ENCODE measurements around the gene OSBPL3.
"Not testable (repeated sequence)": the region's sequence is repeated elsewhere in the genome, so short reads cannot be mapped to it uniquely, and the experiment has no call there.

OSBPL3 gene

GRCh38 chr7:24979863-24980533 is at the start of gene OSBPL3:
OSBPL3 (minus strand) TSS chr7:24980178; CDS start chr7:24892472, 87,706 bp downstream.
- Histone ChIP-seq H3K27ac (peak within 1 kb of the TSS; percentile 87), H3K4me1 (peaks cover 36% of the 10 kb centered on the region)
- no peak for TF ChIP-seq Cebpa-rat (IDR thresholded peaks at IDR 0.05)

GRCh38 chr7:25029075-25029474 is 49.1 kb upstream of the OSBPL3 start:
- no peak overlapping the region for H3K27ac ChIP-seq
- H3K27me3 ChIP-seq = no peaks in the 10 kb centered on the region
- H3K36me3 ChIP-seq = no peaks in the 10 kb centered on the region
- no peak overlapping the region for H3K9ac ChIP-seq
- no peak overlapping the region for H3K4me2 ChIP-seq
- no peak for TF ChIP-seq Cebpa-rat (IDR thresholded peaks at IDR 0.05)
- H3K9me3 ChIP-seq = no peaks in the 10 kb centered on the region
- no peaks in the 10 kb centered on the region for H4K20me1 ChIP-seq
- no peaks in the 10 kb centered on the region for H3K4me1 ChIP-seq
- H3K4me3 ChIP-seq = no peak overlapping the region

More at GRCh38 chr7:24979863-24980533, at the start of gene OSBPL3:
- Histone ChIP-seq H3K4me3 (peak within 1 kb of the TSS; percentile 99), H3K9ac (peak within 1 kb of the TSS; percentile 91), H4K20me1 (peaks cover 41% of the 10 kb centered on the region), H3K36me3 (no peaks in the 10 kb centered on the region), H3K4me2 (peak within 1 kb of the TSS; percentile 98), H3K27me3 (peaks cover 12% of the 10 kb centered on the region), H3K9me3 (peaks cover 20% of the 10 kb centered on the region)

- no peak for TF ChIP-seq Cebpa-rat (IDR thresholded peaks at IDR 0.05)
- H3K9me3 ChIP-seq = no peaks in the 10 kb centered on the region
- no peak overlapping the region for H3K27ac ChIP-seq
- H3K4me2 ChIP-seq = no peak overlapping the region
- no peak overlapping the region for H3K9ac ChIP-seq
- H4K20me1 ChIP-seq = no peaks in the 10 kb centered on the region
- no peaks in the 10 kb centered on the region for H3K27me3 ChIP-seq
- no peaks in the 10 kb centered on the region for H3K36me3 ChIP-seq
- no peaks in the 10 kb centered on the region for H3K4me1 ChIP-seq
- H3K4me3 ChIP-seq = no peak overlapping the region
Measured at GRCh38 chr7:25028370-25029021, 48.5 kb upstream of the OSBPL3 start.

- Histone ChIP-seq H3K27me3 (no peaks in the 10 kb centered on the region), H3K27ac (no peak overlapping the region), H4K20me1 (no peaks in the 10 kb centered on the region), H3K4me2 (no peak overlapping the region), H3K4me3 (no peak overlapping the region), H3K9me3 (no peaks in the 10 kb centered on the region), H3K9ac (no peak overlapping the region), H3K4me1 (no peaks in the 10 kb centered on the region), H3K36me3 (no peaks in the 10 kb centered on the region)
- TF ChIP-seq Cebpa-rat (IDR thresholded peaks at IDR 0.05) = no peak
Measured at GRCh38 chr7:25026156-25026555, 46.2 kb upstream of the OSBPL3 start.

GRCh38 chr7:25025218-25025671 is 45.3 kb upstream of the OSBPL3 start:
- no peaks in the 10 kb centered on the region for H3K9me3 ChIP-seq
- no peak overlapping the region for H3K4me3 ChIP-seq
- no peaks in the 10 kb centered on the region for H3K4me1 ChIP-seq
- no peak overlapping the region for H3K27ac ChIP-seq
- H3K36me3 ChIP-seq = no peaks in the 10 kb centered on the region
- H4K20me1 ChIP-seq = no peaks in the 10 kb centered on the region
- H3K9ac ChIP-seq = no peak overlapping the region
- no peaks in the 10 kb centered on the region for H3K27me3 ChIP-seq
- no peak for TF ChIP-seq Cebpa-rat (IDR thresholded peaks at IDR 0.05)
- H3K4me2 ChIP-seq = no peak overlapping the region

- Histone ChIP-seq H3K27ac (no peak overlapping the region), H3K36me3 (no peaks in the 10 kb centered on the region), H3K4me2 (no peak overlapping the region), H3K4me3 (no peak overlapping the region), H3K9me3 (no peaks in the 10 kb centered on the region), H3K4me1 (no peaks in the 10 kb centered on the region), H3K27me3 (no peaks in the 10 kb centered on the region), H4K20me1 (no peaks in the 10 kb centered on the region), H3K9ac (no peak overlapping the region)
- no peak for TF ChIP-seq Cebpa-rat (IDR thresholded peaks at IDR 0.05)
Measured at GRCh38 chr7:25024066-25024465, 44.1 kb upstream of the OSBPL3 start.

GRCh38 chr7:25017671-25018070 is 37.7 kb upstream of the OSBPL3 start:
- H3K27ac ChIP-seq, H3K9ac ChIP-seq, H3K36me3 ChIP-seq, H3K4me2 ChIP-seq, H4K20me1 ChIP-seq, H3K27me3 ChIP-seq, H3K4me3 ChIP-seq, H3K4me1 ChIP-seq: not testable (repeated sequence)
- H3K9me3 ChIP-seq = peaks cover 11% of the 10 kb centered on the region; the same call in 1 of the 2 replicates

- no peaks in the 10 kb centered on the region for H3K27me3 ChIP-seq
- H4K20me1 ChIP-seq = no peaks in the 10 kb centered on the region
- H3K36me3 ChIP-seq = no peaks in the 10 kb centered on the region
- no peak overlapping the region for H3K27ac ChIP-seq
- H3K9me3 ChIP-seq = peaks cover 11% of the 10 kb centered on the region; the same call in 1 of the 2 replicates
- no peak for TF ChIP-seq Cebpa-rat (IDR thresholded peaks at IDR 0.05)
- H3K4me3 ChIP-seq = no peak overlapping the region
- H3K9ac ChIP-seq = no peak overlapping the region
- H3K4me1 ChIP-seq = no peaks in the 10 kb centered on the region
- no peak overlapping the region for H3K4me2 ChIP-seq
Measured at GRCh38 chr7:25014756-25015155, 34.8 kb upstream of the OSBPL3 start.

GRCh38 chr7:25012710-25013109 is 32.7 kb upstream of the OSBPL3 start:
- peaks cover 16% of the 10 kb centered on the region for H3K9me3 ChIP-seq
- not testable (repeated sequence) for H3K27ac ChIP-seq, H3K4me2 ChIP-seq

GRCh38 chr7:25012254-25012653 is 32.3 kb upstream of the OSBPL3 start:
- H3K4me3 ChIP-seq = no peak overlapping the region
- no peaks in the 10 kb centered on the region for H3K27me3 ChIP-seq
- TF ChIP-seq Cebpa-rat (IDR thresholded peaks at IDR 0.05) = no peak
- no peaks in the 10 kb centered on the region for H3K4me1 ChIP-seq
- H3K36me3 ChIP-seq = no peaks in the 10 kb centered on the region
- H3K9ac ChIP-seq = no peak overlapping the region
- no peaks in the 10 kb centered on the region for H4K20me1 ChIP-seq
- peaks cover 15% of the 10 kb centered on the region for H3K9me3 ChIP-seq
- H3K4me2 ChIP-seq = no peak overlapping the region
- no peak overlapping the region for H3K27ac ChIP-seq

More at GRCh38 chr7:25012710-25013109, 32.7 kb upstream of the OSBPL3 start:
- H3K9ac ChIP-seq, H3K27me3 ChIP-seq, H3K4me3 ChIP-seq, H3K4me1 ChIP-seq, H3K36me3 ChIP-seq, H4K20me1 ChIP-seq: not testable (repeated sequence)

Data from BLaER1 (cell line).